ENCODE data around the gene SSR1.

DNA sequence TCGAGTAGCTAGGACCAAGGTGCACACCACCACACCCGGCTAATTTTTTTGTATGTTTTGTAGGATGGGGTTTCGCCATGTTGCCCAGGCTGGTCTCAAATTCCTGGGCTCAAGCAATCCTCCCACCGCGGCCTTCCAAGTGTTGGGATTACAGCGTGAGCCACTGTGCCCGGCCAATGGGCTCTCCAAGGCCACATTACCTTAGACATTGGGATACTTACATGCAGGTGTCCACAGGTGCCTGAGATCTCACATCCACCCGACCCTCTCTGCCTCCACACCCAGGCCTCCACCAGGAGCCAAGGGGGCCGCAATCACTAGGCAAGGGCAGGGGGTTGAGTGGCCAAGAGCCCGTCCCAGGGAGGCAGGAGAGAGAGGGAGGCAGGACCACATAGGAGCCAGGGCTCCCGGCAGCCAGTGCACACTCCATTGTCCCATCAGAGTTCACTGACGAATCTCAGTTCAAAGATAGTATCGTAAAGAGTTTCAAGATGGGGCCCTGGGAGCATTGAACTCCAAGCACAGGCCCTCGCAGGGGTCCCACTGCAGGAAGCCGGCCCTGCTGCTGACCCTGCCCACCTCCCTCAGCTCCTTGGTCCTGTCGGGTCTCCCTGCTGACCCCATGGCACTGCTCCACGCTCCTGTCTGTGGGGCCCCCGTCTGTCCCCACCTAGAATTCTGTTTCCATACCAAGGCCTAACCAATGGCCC is 55.3 kb downstream of the SSR1 start:
- no peak for TF ChIP-seq CTCF (IDR thresholded peaks at IDR 0.05; ENCODE audit: poor library complexity, severe bottlenecking)
- no peak for TF ChIP-seq EZH2 (IDR thresholded peaks at IDR 0.05; ENCODE audit: borderline replicate concordance, insufficient read depth, low read length, poor library complexity, severe bottlenecking)
- no peak for TF ChIP-seq EP300 (conservative IDR thresholded peaks at IDR 0.05; ENCODE audit: poor library complexity, severe bottlenecking)
- TF ChIP-seq, protein P1, sequence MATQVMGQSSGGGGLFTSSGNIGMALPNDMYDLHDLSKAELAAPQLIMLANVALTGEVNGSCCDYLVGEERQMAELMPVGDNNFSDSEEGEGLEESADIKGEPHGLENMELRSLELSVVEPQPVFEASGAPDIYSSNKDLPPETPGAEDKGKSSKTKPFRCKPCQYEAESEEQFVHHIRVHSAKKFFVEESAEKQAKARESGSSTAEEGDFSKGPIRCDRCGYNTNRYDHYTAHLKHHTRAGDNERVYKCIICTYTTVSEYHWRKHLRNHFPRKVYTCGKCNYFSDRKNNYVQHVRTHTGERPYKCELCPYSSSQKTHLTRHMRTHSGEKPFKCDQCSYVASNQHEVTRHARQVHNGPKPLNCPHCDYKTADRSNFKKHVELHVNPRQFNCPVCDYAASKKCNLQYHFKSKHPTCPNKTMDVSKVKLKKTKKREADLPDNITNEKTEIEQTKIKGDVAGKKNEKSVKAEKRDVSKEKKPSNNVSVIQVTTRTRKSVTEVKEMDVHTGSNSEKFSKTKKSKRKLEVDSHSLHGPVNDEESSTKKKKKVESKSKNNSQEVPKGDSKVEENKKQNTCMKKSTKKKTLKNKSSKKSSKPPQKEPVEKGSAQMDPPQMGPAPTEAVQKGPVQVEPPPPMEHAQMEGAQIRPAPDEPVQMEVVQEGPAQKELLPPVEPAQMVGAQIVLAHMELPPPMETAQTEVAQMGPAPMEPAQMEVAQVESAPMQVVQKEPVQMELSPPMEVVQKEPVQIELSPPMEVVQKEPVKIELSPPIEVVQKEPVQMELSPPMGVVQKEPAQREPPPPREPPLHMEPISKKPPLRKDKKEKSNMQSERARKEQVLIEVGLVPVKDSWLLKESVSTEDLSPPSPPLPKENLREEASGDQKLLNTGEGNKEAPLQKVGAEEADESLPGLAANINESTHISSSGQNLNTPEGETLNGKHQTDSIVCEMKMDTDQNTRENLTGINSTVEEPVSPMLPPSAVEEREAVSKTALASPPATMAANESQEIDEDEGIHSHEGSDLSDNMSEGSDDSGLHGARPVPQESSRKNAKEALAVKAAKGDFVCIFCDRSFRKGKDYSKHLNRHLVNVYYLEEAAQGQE (IDR thresholded peaks at IDR 0.05; ENCODE audit: borderline replicate concordance): no peak
- TF ChIP-seq MXI1 (conservative IDR thresholded peaks at IDR 0.05; ENCODE audit: poor library complexity, severe bottlenecking): no peak
- TF ChIP-seq POLR2AphosphoS5 (IDR thresholded peaks at IDR 0.05): no peak
- TF ChIP-seq TAF1 (IDR thresholded peaks at IDR 0.05; ENCODE audit: low read depth): no peak

Data from neural cell (in vitro differentiated cells).